Hepatocyte (in vitro differentiated cells): Measurements from ENCODE around the gene PRPF8. TPM values are rescaled to one million over a fixed set of nuclear protein-coding genes. Genes with fewer than 3 reads are reported as not detected.
"Not testable (repeated sequence)": the region's sequence is repeated elsewhere in the genome, so short reads cannot be mapped to it uniquely, and the experiment has no call there.

Experiments used
- DNase-seq: peaks from one replicate; pipeline ENCODE4 v3.0.0-alpha.2; 2016; ENCODE audit warnings: low spot score
- H2AFZ ChIP-seq: fragments of 200-600 bp; sonication (generic); 2 replicates; pipeline ENCODE4 v1.6.0; 2016; ENCODE audit warnings: antibody characterized with exemption, mild to moderate bottlenecking
- H3K27ac ChIP-seq: fragments of 200-600 bp; sonication (generic); 2 replicates; pipeline ENCODE4 v1.5.1; 2016; ENCODE audit warnings: mild to moderate bottlenecking
- H3K27me3 ChIP-seq: fragments of 200-600 bp; sonication (generic); 2 replicates; pipeline ENCODE4 v1.6.1; 2016
- H3K36me3 ChIP-seq: fragments of 200-600 bp; sonication (generic); replicated peaks from 2 replicates; pipeline ENCODE4 v1.5.1; 2016; ENCODE audit warnings: low read depth; ENCODE audit not compliant: insufficient read depth
- H3K4me1 ChIP-seq: fragments of 200-600 bp; sonication (generic); 2 replicates; pipeline ENCODE4 v1.5.1; 2016; ENCODE audit warnings: mild to moderate bottlenecking, moderate library complexity; ENCODE audit not compliant: insufficient read depth
- H3K4me2 ChIP-seq: fragments of 200-600 bp; sonication (generic); 2 replicates; pipeline ENCODE4 v1.6.0; 2016
- H3K4me3 ChIP-seq: fragments of 200-600 bp; sonication (generic); 2 replicates; pipeline ENCODE4 v1.5.1; 2016; ENCODE audit warnings: mild to moderate bottlenecking
- H3K79me2 ChIP-seq: fragments of 200-600 bp; sonication (generic); 2 replicates; pipeline ENCODE4 v1.6.0; 2017; ENCODE audit warnings: mild to moderate bottlenecking
- H3K9me2 ChIP-seq: fragments of 200-600 bp; sonication (generic); replicated peaks from 2 replicates; pipeline ENCODE4 v1.6.0; 2017; ENCODE audit warnings: mild to moderate bottlenecking; ENCODE audit not compliant: insufficient read depth
- H3K9me3 ChIP-seq: fragments of 200-600 bp; sonication (generic); 2 replicates; pipeline ENCODE4 v1.5.1; 2016; ENCODE audit warnings: low read depth, mild to moderate bottlenecking
- H4K20me1 ChIP-seq: fragments of 200-600 bp; sonication (generic); 2 replicates; pipeline ENCODE4 v1.6.0; 2016; ENCODE audit warnings: mild to moderate bottlenecking; ENCODE audit not compliant: insufficient read depth, poor library complexity, severe bottlenecking
- CTCF ChIP-seq: fragments of 200-600 bp; sonication (generic); IDR thresholded peaks from 2 replicates; pipeline ENCODE4 v1.5.1; 2016; ENCODE audit warnings: antibody characterized with exemption, mild to moderate bottlenecking; ENCODE audit not compliant: poor library complexity
- EZH2 ChIP-seq: fragments of 200-600 bp; sonication (generic); IDR thresholded peaks from 2 replicates; pipeline ENCODE4 v1.6.1; 2016; ENCODE audit warnings: antibody characterized with exemption, mild to moderate bottlenecking, borderline replicate concordance
- EZH2phosphoT487 ChIP-seq: fragments of 200-600 bp; sonication (generic); IDR thresholded peaks from one replicate; pipeline ENCODE4 v1.6.1; 2018; ENCODE audit warnings: antibody characterized with exemption, mild to moderate bottlenecking, low read depth, moderate library complexity; ENCODE audit not compliant: unreplicated experiment, severe bottlenecking
- WGBS: methylation state at CpG from one replicate; pipeline ENCODE4 v1.1.6; 2016; ENCODE audit warnings: low lambda C conversion rate; ENCODE audit errors: missing lambda C conversion rate; 5-methylcytosine and 5-hydroxymethylcytosine counted together
- polyA plus RNA-seq: library from polyadenylated mRNA; unstranded; fragments of >200 nt; fragmentation: Nextera tagmentation; extraction: Ambion mirVana; gene quantifications from 2 replicates; pipeline ENCODE4 v1.2.1, GENCODE V29; 2016
- total RNA-seq: library from RNA; depleted of rRNA; stranded (reverse); fragments of >200 nt; gene quantifications from 2 replicates; pipeline ENCODE4 v1.2.3, GENCODE V29; 2014

PRPF8 gene
- total and polyA plus RNA-seq, 2 experiments from 2014 or later, result 107 to 119 TPM

- no peaks in the 10 kb centered on the region for H4K20me1 ChIP-seq
- TF ChIP-seq CTCF (no peak), EZH2 (no peak), EZH2phosphoT487 (no peak)
- no peaks in the 10 kb centered on the region for H3K4me1 ChIP-seq
- no peak for DNase-seq
- H3K4me2 ChIP-seq, result no peak overlapping the region
- H3K27ac ChIP-seq, result no peak overlapping the region
- no peak overlapping the region for H3K4me3 ChIP-seq
- H3K36me3 ChIP-seq, result no peaks in the 10 kb centered on the region
- no peaks in the 10 kb centered on the region for H3K9me3 ChIP-seq
- H3K79me2 ChIP-seq, result no peaks in the 10 kb centered on the region
- H3K27me3 ChIP-seq, result no peaks in the 10 kb centered on the region
- 92% methylated on average over 4 of the region's 8 CpGs for WGBS
- no peaks in the 10 kb centered on the region for H3K9me2 ChIP-seq
- no peak overlapping the region for H2AFZ ChIP-seq
Observed at GRCh38 chr17:1690544-1691221, 6.0 kb upstream of the PRPF8 start.

GRCh38 chr17:1688405-1688804, 3.7 kb upstream of the PRPF8 start:
- 71% methylated on average over 6 of the region's 6 CpGs for WGBS
- not testable (repeated sequence) for H2AFZ ChIP-seq, H3K36me3 ChIP-seq

GRCh38 chr17:1686086-1686485, 1.4 kb upstream of the PRPF8 start:
- H3K36me3 ChIP-seq, result no peaks in the 10 kb centered on the region
- H4K20me1 ChIP-seq, result peaks cover 27% of the 10 kb centered on the region
- H3K4me1 ChIP-seq, result peaks cover 16% of the 10 kb centered on the region
- DNase-seq, result peak; percentile 37
- no peaks in the 10 kb centered on the region for H3K9me3 ChIP-seq
- no peak for TF ChIP-seq CTCF
- no peak for TF ChIP-seq EZH2phosphoT487
- no peak for TF ChIP-seq EZH2
- no peaks in the 10 kb centered on the region for H3K9me2 ChIP-seq
- H3K79me2 ChIP-seq, result peaks cover 33% of the 10 kb centered on the region
- no peak overlapping the region for H2AFZ ChIP-seq
- H3K27me3 ChIP-seq, result no peaks in the 10 kb centered on the region
- H3K4me2 ChIP-seq, result no peak overlapping the region
- H3K4me3 ChIP-seq, result no peak overlapping the region
- no peak overlapping the region for H3K27ac ChIP-seq
- 77% methylated on average over 7 of the region's 7 CpGs for WGBS

More at GRCh38 chr17:1688405-1688804, 3.7 kb upstream of the PRPF8 start:
- DNase-seq, H4K20me1 ChIP-seq, H3K4me3 ChIP-seq, H3K27me3 ChIP-seq, H3K9me2 ChIP-seq, H3K4me2 ChIP-seq, H3K27ac ChIP-seq, H3K9me3 ChIP-seq, H3K79me2 ChIP-seq: not testable (repeated sequence)
- H3K4me1 ChIP-seq, result peaks cover 11% of the 10 kb centered on the region

- H3K9me3 ChIP-seq, result no peaks in the 10 kb centered on the region
- no peaks in the 10 kb centered on the region for H3K9me2 ChIP-seq
- 93% methylated on average over 5 of the region's 5 CpGs for WGBS
- H4K20me1 ChIP-seq, result peaks cover 40% of the 10 kb centered on the region
- peak overlapping the region; percentile 95 for H3K4me2 ChIP-seq
- TF ChIP-seq EZH2, result no peak
- TF ChIP-seq CTCF, result no peak
- no peak for TF ChIP-seq EZH2phosphoT487
- no peaks in the 10 kb centered on the region for H3K27me3 ChIP-seq
- H2AFZ ChIP-seq, result no peak overlapping the region
- peak overlapping the region; percentile 78 for H3K4me3 ChIP-seq
- H3K4me1 ChIP-seq, result peaks cover 16% of the 10 kb centered on the region
- H3K79me2 ChIP-seq, result peaks cover 47% of the 10 kb centered on the region
- H3K36me3 ChIP-seq, result peaks cover 7% of the 10 kb centered on the region
- peak overlapping the region; percentile 90 for H3K27ac ChIP-seq
- no peak for DNase-seq
Observed at GRCh38 chr17:1683459-1683858, 1.2 kb downstream of the PRPF8 start.
